Esophagus squamous epithelium (tissue), 4 donors: ENCODE results near the gene ACTG1.

Experiments
- CTCF ChIP-seq, 6 experiments: fragments of 450-650 bp in 4 of 6; fragments of 200-600 bp in 2 of 6; sonication (generic) in 2 of 6; IDR thresholded peaks; one replicate each; pipeline ENCODE4 v1.5.1; 2016 to 2019; ENCODE audit warnings: antibody characterized with exemption in 6 of 6, mild to moderate bottlenecking in 4 of 6, moderate library complexity in 4 of 6
- POLR2A ChIP-seq, 4 donors: fragments of 450-650 bp; IDR thresholded peaks; one replicate each; pipeline ENCODE4 v1.6.1; 2017; ENCODE audit warnings: antibody characterized with exemption in 4 of 4, mild to moderate bottlenecking in 4 of 4, moderate library complexity in 3 of 4

DNA sequence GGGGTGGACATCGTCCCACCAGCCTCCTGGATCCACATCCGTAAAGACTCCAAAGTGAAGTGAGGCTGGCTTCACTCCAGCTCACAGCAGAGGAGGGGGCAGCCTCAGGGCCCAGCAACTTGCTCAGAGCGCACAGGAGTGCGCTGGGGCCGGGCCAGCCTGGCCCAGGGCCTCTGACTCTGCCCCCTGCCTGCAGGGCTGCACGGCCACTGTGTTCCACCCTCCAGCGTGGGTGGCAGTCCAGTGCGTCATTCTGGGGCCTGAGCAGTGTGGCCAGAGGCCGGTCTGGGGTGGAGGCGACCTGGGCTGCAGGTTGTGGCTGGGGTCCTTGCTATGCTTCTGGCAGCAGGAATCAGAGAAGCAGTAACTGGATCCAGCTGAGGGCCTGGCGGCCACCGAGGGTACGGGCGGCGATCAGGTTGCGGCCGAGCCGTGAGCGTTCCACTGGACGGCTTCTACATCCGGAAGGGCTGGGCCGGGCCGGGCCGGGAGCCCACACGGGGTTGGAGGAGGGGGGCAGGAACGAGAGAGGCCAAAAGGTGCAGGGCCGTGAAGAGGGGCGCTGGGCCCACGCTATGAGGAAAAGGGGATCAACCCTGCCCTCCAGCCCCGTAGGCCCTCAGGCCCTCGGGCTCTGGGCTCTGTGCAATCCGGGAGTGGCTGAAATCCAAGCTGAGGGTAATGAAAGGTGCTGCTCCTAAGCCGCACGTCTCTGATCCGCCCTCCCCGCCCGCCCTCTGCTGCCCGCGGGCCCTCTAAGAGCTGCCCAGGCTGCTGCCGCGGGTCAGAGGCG, 15.2 kb upstream of the ACTG1 start, which contains the start of gene FSCN2:
- no peak for TF ChIP-seq POLR2A (IDR thresholded peaks at IDR 0.05)
- peak in 1 of 6 experiments; percentile 12 for TF ChIP-seq CTCF (IDR thresholded peaks at IDR 0.05)
